Thyroid gland (tissue), 4 donors: ENCODE measurements around the gene TEX11. TPM values are rescaled to one million over a fixed set of nuclear protein-coding genes. Genes with fewer than 3 reads are reported as not detected.
"Not testable (repeated sequence)": the region's sequence is repeated elsewhere in the genome, so short reads cannot be mapped to it uniquely, and the experiment has no call there.

ENCODE experiments used
- DNase-seq, 2 donors: peaks; one replicate each; pipeline ENCODE4 v3.0.0-alpha.2; 2019
- H3K27ac ChIP-seq, 3 donors: fragments of 200-600 bp; sonication (generic); 1 replicate in 2 of 3; 2 replicates in 1 of 3; pipeline ENCODE4 v1.5.1; 2016 to 2019; ENCODE audit warnings: mild to moderate bottlenecking in 1 of 3, moderate library complexity in 1 of 3
- H3K27me3 ChIP-seq: fragments of 200-600 bp; sonication (generic); one replicate; pipeline ENCODE4 v1.5.1; 2019
- H3K36me3 ChIP-seq, 2 donors: fragments of 200-600 bp; sonication (generic); one replicate each; pipeline ENCODE4 v1.5.1; 2016 to 2019
- H3K4me1 ChIP-seq, 2 donors: fragments of 200-600 bp; sonication (generic); one replicate each; pipeline ENCODE4 v1.5.1; 2017 to 2019
- H3K4me3 ChIP-seq, 3 donors: fragments of 200-600 bp; sonication (generic); replicated peaks in 1 of 3; 1 replicate in 2 of 3; 2 replicates in 1 of 3; pipeline ENCODE4 v1.5.1; 2016; ENCODE audit warnings: mild to moderate bottlenecking in 1 of 3
- H3K9me3 ChIP-seq: fragments of 200-600 bp; sonication (generic); one replicate; pipeline ENCODE4 v1.5.1; 2017
- POLR2A ChIP-seq, 2 donors: fragments of 450-650 bp; IDR thresholded peaks; one replicate each; pipeline ENCODE4 v1.6.1; 2017; ENCODE audit warnings: antibody characterized with exemption in 2 of 2, mild to moderate bottlenecking in 2 of 2, moderate library complexity in 1 of 2
- WGBS, 2 donors: methylation state at CpG; one replicate each; pipeline ENCODE4 v1.1.5; 2017; 5-methylcytosine and 5-hydroxymethylcytosine counted together
- intact Hi-C: fragments of 100-400 bp; cut with DNase I; formaldehyde crosslinking; loops from one replicate; pipeline ENCODE4 v1.15.1; 2023
- total RNA-seq, 4 donors: library from RNA; depleted of rRNA; stranded (reverse); fragments of >200 nt; gene quantifications; one replicate each; pipeline ENCODE4 v1.2.3, GENCODE V29; 2016
- TF ChIP-seq, protein P1 (sequence below), 6 experiments: fragments of 200-600 bp in 3 of 6; fragments of 450-650 bp in 3 of 6; sonication (generic) in 3 of 6; IDR thresholded peaks; one replicate each; pipeline ENCODE4 v1.5.1; 2016 to 2019; ENCODE audit warnings: antibody characterized with exemption in 6 of 6, mild to moderate bottlenecking in 2 of 6, inconsistent platforms in 1 of 6, moderate library complexity in 1 of 6

The TEX11 gene
- total RNA-seq, 4 donors from 2014 or later, result not detected

DNA sequence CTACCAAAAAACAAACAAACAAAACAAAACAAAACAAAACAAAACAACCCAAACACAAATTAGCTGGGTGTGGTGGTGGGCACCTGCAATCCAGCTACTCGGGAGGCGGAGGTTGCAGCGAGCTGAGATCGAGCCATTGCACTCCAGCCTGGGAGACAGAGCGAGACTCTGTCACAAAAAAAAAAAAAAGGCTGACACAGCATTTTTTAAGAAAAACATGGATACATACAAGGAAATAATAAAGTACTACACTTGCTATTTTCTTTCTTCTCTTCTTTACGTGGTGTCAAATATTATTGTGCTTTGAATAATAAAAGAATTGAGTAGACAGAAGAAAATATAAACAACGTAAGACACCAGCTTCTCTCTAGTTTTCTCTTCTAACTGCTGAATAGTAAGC is 73.9 kb downstream of the TEX11 start:
- H3K27ac ChIP-seq, result no peak overlapping the region
- no peaks in the 10 kb centered on the region for H3K4me1 ChIP-seq
- no peaks in the 10 kb centered on the region for H3K36me3 ChIP-seq
- no peak for TF ChIP-seq POLR2A (IDR thresholded peaks at IDR 0.05)
- TF ChIP-seq, protein P1, sequence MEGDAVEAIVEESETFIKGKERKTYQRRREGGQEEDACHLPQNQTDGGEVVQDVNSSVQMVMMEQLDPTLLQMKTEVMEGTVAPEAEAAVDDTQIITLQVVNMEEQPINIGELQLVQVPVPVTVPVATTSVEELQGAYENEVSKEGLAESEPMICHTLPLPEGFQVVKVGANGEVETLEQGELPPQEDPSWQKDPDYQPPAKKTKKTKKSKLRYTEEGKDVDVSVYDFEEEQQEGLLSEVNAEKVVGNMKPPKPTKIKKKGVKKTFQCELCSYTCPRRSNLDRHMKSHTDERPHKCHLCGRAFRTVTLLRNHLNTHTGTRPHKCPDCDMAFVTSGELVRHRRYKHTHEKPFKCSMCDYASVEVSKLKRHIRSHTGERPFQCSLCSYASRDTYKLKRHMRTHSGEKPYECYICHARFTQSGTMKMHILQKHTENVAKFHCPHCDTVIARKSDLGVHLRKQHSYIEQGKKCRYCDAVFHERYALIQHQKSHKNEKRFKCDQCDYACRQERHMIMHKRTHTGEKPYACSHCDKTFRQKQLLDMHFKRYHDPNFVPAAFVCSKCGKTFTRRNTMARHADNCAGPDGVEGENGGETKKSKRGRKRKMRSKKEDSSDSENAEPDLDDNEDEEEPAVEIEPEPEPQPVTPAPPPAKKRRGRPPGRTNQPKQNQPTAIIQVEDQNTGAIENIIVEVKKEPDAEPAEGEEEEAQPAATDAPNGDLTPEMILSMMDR (IDR thresholded peaks at IDR 0.05), result no peak
- no peaks in the 10 kb centered on the region for H3K9me3 ChIP-seq
- H3K4me3 ChIP-seq, result no peak overlapping the region
- intact Hi-C loops, result no loop called here
- WGBS, 2 donors, result 90 to 97% methylated on average over 7 of the region's 7 CpGs
- no peak for DNase-seq
- H3K27me3 ChIP-seq, result no peaks in the 10 kb centered on the region

DNA sequence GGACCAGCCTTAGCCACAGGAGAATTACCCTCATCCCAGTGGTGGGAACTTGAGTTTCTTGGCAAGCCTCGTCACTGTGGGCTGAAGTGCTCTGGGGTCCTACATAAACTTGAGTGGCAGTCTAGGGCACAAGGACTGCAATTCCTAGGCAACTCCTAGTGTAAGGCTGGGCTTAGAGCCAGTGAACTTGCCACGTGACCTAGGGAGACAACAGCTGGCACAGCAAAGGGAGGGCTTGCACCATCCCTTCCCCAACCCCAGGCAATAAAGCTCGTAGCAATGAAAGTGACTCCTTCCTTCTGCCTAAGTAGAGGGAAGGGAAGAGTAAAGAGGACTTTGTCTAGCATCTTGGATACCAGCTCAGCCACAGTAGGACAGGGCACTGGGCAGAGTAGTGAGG is 81.8 kb downstream of the TEX11 start:
- no peak overlapping the region for H3K27ac ChIP-seq
- no peak for TF ChIP-seq POLR2A (IDR thresholded peaks at IDR 0.05)
- TF ChIP-seq, protein P1 (IDR thresholded peaks at IDR 0.05), result no peak
- peak in 1 of 2 donors; percentile 3 for DNase-seq
- H3K27me3 ChIP-seq, result no peaks in the 10 kb centered on the region
- H3K36me3 ChIP-seq, result no peaks in the 10 kb centered on the region
- 43% methylated on average over 2 of the region's 3 CpGs; no CpG with 5 or more reads in 1 of the 2 donors for WGBS, 2 donors
- H3K4me1 ChIP-seq, result no peaks in the 10 kb centered on the region
- no peak overlapping the region for H3K4me3 ChIP-seq
- intact Hi-C loops, result no loop called here
- H3K9me3 ChIP-seq, result no peaks in the 10 kb centered on the region

DNA sequence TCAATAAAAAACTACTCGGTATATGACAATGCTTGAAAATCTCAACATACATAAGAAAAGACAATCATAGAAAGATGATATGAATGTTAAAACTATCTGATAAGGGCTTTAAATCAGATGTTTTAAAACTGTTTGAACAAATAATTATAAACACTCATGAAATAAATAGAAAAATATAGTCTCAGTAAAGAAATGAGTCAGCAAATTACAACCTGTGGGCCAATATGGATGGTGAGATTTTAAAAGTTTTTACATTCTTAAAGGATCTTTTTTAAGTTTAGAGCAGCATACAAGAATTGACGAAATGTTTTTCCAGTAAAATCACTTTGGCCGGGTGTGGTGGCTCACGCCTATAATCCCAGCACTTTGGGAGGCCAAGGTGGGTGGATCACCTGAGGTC is 83.1 kb downstream of the TEX11 start:
- intact Hi-C loops, result no loop called here
- Histone ChIP-seq H3K27ac (no peak overlapping the region), H3K4me1 (no peaks in the 10 kb centered on the region), H3K9me3 (no peaks in the 10 kb centered on the region), H3K36me3 (no peaks in the 10 kb centered on the region), H3K27me3 (no peaks in the 10 kb centered on the region), H3K4me3 (no peak overlapping the region)
- no peak for DNase-seq
- 94% methylated on average over 4 of the region's 4 CpGs for WGBS, 2 donors
- no peak for TF ChIP-seq POLR2A (IDR thresholded peaks at IDR 0.05)
- TF ChIP-seq, protein P1 (IDR thresholded peaks at IDR 0.05), result no peak

DNA sequence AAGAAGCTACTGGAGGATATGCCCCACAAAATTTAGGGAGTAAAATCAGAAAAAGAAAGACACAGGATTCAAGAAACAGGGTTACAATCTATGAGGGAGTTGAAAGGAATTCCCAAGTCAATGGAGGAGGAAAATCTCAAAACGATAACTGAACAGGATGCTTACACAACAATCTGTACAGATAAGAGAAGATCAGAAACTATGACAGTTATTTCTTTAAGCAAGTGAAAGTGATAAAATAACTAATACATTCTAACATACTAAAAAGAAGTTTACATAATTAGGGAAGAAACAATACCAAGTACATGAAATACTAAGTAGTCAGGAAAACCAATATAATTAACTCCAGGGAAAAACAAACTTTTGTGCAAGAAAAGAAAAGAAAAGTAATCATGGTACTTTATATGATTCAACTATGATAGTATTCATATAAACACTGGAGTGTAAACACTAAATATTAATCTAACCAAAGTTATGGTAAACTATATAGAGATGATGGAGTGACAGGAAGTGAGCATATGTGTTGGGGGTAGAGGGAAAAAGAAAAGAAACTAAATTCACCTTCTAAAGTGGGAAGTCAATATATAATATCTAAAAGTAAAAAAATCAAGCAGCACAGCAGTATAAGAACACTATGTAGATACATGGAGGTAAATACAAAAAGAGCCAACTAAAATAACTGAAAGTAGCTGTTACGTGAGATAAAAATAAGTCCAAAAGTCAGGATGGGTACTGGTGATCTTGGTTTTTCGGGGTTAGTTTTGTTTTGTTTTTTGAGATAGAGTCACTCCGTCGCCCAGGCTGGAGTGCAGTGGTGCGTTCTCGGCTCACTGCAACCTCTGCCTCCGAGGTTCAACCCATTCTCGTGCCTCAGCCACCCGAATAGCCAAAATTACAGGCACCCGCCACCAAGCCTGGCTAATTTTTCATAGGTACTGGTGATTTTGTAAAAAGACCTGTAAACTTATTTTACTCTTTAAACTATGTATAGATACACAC is 99.3 kb downstream of the TEX11 start:
- 86 to 90% methylated on average over 11 of the region's 11 CpGs for WGBS, 2 donors
- H3K4me1 ChIP-seq, result no peaks in the 10 kb centered on the region
- no peak overlapping the region for H3K4me3 ChIP-seq
- intact Hi-C loops, result no loop called here
- H3K9me3 ChIP-seq, result no peaks in the 10 kb centered on the region
- TF ChIP-seq POLR2A (IDR thresholded peaks at IDR 0.05), result no peak
- TF ChIP-seq, protein P1 (IDR thresholded peaks at IDR 0.05), result no peak
- no peak for DNase-seq
- no peaks in the 10 kb centered on the region for H3K27me3 ChIP-seq
- no peak overlapping the region for H3K27ac ChIP-seq
- H3K36me3 ChIP-seq, result no peaks in the 10 kb centered on the region

DNA sequence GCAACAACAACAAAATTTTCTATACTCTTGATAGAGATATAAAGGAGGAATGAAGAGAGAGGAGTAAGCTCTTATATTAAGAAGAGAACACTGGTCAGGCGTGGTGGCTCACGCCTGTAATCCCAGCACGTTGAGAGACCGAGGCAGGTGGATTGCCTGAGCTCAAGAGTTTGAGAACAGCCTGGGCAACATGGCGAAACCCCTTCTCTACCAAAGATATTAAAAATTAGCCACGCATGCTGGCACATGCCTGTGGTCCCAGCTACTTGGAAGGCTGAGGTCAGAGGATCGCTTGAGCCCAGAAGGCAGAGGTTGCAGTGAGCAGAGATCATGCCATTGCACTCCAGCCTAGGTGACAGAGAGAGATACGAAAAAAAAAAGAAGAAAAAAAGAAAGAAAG is 102.4 kb downstream of the TEX11 start:
- Histone ChIP-seq H3K4me1 (no peaks in the 10 kb centered on the region), H3K4me3 (no peak overlapping the region), H3K27me3 (no peaks in the 10 kb centered on the region), H3K9me3 (no peaks in the 10 kb centered on the region), H3K27ac (no peak overlapping the region), H3K36me3 (no peaks in the 10 kb centered on the region)
- no peak for TF ChIP-seq POLR2A (IDR thresholded peaks at IDR 0.05)
- TF ChIP-seq, protein P1 (IDR thresholded peaks at IDR 0.05), result no peak
- intact Hi-C loops, result no loop called here
- WGBS, 2 donors, result 92% methylated on average over 8 of the region's 8 CpGs
- DNase-seq, result no peak

DNA sequence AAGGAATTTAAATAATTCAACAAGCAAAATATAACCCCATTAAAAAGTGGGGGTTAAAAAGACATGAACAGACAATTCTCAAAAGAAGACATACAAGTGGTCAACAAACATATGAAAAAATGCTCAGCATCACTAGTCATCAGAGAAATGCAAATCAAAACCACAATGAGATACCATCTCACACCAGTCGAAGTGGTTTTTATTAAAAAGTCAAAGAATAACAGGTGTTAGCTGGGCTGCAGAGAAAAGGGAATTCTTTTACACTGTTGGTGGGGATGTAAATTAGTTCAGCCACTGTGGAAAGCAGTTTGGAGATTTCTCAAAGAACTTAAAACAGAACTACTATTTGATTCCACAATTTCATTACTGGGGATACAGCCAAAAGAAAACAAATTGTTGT is 111.8 kb downstream of the TEX11 start:
- H3K27ac ChIP-seq, H3K4me3 ChIP-seq, DNase-seq, H3K4me1 ChIP-seq, H3K36me3 ChIP-seq, H3K9me3 ChIP-seq, intact Hi-C loops, H3K27me3 ChIP-seq: not testable (repeated sequence)
- 35 to 65% methylated on average over 1 of the region's 1 CpG for WGBS, 2 donors
